Measurements from ENCODE around the gene HPS4. TPM values are rescaled to one million over a fixed set of nuclear protein-coding genes. Genes with fewer than 3 reads are reported as not detected.
"Not testable (repeated sequence)": the region's sequence is repeated elsewhere in the genome, so short reads cannot be mapped to it uniquely, and the experiment has no call there.

The HPS4 gene
- 11.7 TPM for total RNA-seq
- long read RNA-seq, partial matches to known transcripts: 7 of 15 reads
- long read RNA-seq, other reads (novel, unspliced or antisense): 6 of 15 reads

DNA sequence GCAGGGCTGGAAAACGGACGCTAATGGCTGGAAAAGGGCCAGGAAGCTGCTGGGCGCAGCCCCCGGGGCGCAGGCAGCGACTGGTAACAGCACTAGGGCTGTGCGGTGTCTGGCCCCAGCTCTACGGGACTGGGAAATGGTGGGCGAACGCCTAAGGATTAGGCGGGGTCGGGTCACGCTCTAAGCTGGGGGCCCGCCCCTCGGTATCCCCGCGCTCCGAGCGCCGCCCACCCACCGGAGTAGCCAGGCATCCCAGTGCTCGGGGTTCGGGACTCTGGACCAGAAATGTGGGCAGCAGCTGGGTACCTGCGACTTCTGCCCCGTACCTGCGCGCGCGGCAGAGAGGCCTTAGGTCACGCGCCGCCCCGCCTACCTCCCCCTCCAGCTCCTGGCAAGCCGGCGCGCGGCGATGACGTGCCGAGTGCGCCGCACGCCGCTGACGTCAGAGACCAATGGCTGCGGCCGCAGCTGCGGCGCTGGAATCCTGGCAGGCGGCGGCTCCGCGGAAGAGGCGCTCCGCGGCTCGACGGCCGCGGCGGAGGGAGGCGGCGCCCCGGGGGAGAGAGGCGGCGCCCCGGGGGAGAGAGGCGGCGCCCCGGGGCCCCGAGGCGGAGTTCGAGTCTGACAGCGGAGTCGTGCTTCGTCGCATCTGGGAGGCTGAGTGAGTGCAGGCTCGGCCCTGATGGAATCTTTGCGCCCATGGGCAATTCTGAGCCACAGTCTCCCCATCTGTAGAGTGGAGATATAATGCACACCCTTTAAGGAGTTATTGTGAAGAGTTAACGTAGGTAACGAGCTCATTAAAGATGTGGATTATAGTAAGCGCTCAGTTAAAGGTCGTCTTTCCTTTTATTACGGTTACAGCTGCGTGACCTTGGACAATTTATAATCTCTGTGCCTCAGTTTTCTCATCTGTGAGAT is at the start of gene HPS4, which contains the start of gene SRRD:
TSS of gene HPS4 (minus strand) at position 345 of the 921 bp plus-strand sequence. CDS start 2,021 bp downstream, outside the sequence.
TSS of gene SRRD (plus strand) at position 439 of the 921 bp plus-strand sequence. CDS start at position 453, 14 bp downstream.
- peak; percentile 90 for DNase-seq
- peak within 1 kb of the TSS; percentile 90 for H3K27ac ChIP-seq (replicated peaks)
- intact Hi-C loops (cut with micrococcal nuclease): no loop called here
- H3K9me3 ChIP-seq (replicated peaks): no peaks in the 10 kb centered on the region
- TF ChIP-seq, protein P1, sequence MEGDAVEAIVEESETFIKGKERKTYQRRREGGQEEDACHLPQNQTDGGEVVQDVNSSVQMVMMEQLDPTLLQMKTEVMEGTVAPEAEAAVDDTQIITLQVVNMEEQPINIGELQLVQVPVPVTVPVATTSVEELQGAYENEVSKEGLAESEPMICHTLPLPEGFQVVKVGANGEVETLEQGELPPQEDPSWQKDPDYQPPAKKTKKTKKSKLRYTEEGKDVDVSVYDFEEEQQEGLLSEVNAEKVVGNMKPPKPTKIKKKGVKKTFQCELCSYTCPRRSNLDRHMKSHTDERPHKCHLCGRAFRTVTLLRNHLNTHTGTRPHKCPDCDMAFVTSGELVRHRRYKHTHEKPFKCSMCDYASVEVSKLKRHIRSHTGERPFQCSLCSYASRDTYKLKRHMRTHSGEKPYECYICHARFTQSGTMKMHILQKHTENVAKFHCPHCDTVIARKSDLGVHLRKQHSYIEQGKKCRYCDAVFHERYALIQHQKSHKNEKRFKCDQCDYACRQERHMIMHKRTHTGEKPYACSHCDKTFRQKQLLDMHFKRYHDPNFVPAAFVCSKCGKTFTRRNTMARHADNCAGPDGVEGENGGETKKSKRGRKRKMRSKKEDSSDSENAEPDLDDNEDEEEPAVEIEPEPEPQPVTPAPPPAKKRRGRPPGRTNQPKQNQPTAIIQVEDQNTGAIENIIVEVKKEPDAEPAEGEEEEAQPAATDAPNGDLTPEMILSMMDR (IDR thresholded peaks at IDR 0.05; ENCODE audit: borderline replicate concordance): no peak
- H3K27me3 ChIP-seq (ENCODE audit: low read depth): no peaks in the 10 kb centered on the region
- peak within 1 kb of the TSS; percentile 83 for H3K4me3 ChIP-seq
- peaks cover 72% of the 10 kb centered on the region for H3K4me1 ChIP-seq
- H3K36me3 ChIP-seq: peaks cover 15% of the 10 kb centered on the region

DNA sequence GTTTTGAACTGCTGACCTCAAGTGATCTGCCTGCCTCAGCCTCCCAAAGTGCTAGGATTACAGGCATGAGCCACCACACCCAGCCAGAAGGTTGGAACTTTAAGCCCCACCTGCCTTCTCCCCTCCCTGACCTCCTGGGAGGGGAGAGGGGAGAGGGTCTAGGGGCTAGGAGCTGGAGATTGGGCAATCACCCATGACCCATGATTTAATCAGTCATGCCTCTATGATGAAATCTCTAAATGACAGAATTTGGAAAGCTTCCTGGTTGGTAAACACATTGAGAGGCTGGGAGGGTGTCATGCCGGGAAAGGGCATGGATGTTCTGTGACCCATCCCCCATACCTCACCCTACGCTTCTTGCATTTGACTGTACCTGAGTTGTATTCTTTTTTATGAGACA is 45.8 kb upstream of the HPS4 start:
- Histone ChIP-seq H3K27me3 (ENCODE audit: low read depth) (no peaks in the 10 kb centered on the region), H3K9me3 (replicated peaks) (no peaks in the 10 kb centered on the region), H3K27ac (replicated peaks) (peak overlapping the region; percentile 81), H3K36me3 (peaks cover 64% of the 10 kb centered on the region), H3K4me3 (no peak overlapping the region), H3K4me1 (peaks cover 49% of the 10 kb centered on the region)
- TF ChIP-seq, protein P1 (IDR thresholded peaks at IDR 0.05; ENCODE audit: borderline replicate concordance): no peak
- no peak for DNase-seq
- intact Hi-C loops (cut with micrococcal nuclease): no loop called here

DNA sequence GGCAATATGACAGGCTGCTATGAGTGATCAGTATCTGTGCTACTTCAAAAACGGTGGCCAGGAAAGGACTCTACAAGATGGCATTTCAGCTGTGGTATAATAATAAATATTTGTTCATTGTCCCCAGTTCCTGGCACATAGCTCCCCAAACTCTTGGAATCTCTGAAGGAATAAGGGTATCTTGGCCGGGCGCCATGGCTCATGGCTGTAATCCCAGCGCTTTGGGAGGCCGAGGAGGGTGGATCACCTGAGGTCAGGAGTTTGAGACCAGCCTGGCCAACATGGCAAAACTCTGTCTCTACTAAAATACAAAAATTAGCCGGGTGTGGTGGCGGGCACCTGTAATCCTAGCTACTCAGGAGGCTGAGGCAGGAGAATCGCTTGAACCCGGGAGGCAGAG is 44.9 kb upstream of the HPS4 start:
- intact Hi-C loops (cut with micrococcal nuclease); H3K9me3 ChIP-seq (replicated peaks); H3K4me3 ChIP-seq; DNase-seq; H3K27me3 ChIP-seq (ENCODE audit: low read depth): not testable (repeated sequence)
- peaks cover 45% of the 10 kb centered on the region for H3K4me1 ChIP-seq
- peaks cover 64% of the 10 kb centered on the region for H3K36me3 ChIP-seq
- peak overlapping the region; percentile 81 for H3K27ac ChIP-seq (replicated peaks)

DNA sequence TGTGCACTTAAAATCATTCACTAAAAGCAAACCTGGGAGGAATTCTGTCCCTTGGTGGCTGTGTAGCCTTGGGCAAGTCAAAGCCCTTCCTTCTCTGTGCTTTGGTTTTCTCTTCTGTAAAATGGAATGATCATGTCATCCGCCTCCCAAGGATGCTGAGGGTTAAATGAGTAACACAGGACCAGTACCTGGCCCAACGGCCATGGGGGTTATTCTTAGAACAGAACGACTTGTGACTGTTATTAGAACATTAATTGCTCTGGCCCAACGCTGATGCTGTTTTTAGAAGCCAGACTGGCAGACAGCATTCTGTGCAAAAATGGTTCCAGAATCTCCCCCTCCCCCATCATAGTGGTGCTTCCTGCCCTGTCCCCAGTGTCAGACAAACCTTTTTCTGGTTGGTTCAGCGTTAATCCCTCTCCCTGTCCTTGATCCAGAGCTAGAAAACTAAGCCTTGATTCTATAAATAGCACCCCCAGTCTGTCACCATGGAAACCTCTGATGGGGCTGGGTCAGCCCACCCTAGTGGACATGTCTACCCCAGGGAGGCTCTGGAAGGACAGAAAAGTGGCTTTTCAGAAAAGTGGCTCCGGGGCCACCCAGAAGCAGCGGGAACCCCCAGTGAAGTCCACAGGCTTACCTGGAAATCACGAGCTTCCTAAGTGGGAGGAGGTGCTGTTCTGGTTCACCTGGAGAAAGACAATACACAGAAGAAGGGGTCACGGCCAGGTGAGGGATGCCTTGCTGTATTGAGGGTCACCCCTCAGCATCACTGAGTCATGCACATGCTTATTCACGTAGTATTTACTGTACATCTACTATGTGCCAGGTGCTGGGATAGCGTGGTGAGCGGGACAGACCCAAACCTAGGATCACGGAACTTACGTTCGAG is 44.2 kb upstream of the HPS4 start:
- H3K27me3 ChIP-seq (ENCODE audit: low read depth): no peaks in the 10 kb centered on the region
- peak overlapping the region; percentile 23 for H3K4me3 ChIP-seq
- intact Hi-C loops (cut with micrococcal nuclease): no loop called here
- peaks cover 45% of the 10 kb centered on the region for H3K4me1 ChIP-seq
- peaks cover 61% of the 10 kb centered on the region for H3K36me3 ChIP-seq
- H3K27ac ChIP-seq (replicated peaks): peak overlapping the region; percentile 81
- TF ChIP-seq, protein P1 (IDR thresholded peaks at IDR 0.05; ENCODE audit: borderline replicate concordance): no peak
- H3K9me3 ChIP-seq (replicated peaks): no peaks in the 10 kb centered on the region
- peak; percentile 39 for DNase-seq

DNA sequence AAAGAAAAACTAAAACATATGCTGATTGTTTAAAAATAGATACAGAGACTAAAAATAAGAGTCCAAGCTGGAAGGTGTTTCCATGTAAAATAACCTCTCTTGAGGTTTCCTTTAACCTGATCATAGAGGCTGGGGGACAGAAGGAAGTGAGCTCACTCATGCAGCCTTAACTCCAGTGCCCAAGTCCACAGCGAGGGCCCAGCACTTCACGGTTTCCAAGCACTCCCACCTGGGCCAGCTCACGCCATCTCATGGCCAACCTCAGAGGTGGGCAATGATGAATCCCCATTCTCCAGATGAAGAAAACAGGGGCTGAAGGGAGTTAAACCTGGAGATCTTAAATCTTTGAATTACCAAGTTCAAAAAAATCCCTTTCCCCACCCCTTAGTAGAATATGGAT is 43.6 kb upstream of the HPS4 start:
- TF ChIP-seq, protein P1 (IDR thresholded peaks at IDR 0.05; ENCODE audit: borderline replicate concordance): no peak
- peak overlapping the region; percentile 81 for H3K27ac ChIP-seq (replicated peaks)
- H3K36me3 ChIP-seq: peaks cover 54% of the 10 kb centered on the region
- intact Hi-C loops (cut with micrococcal nuclease): no loop called here
- no peak for DNase-seq
- no peaks in the 10 kb centered on the region for H3K27me3 ChIP-seq (ENCODE audit: low read depth)
- H3K4me3 ChIP-seq: peak overlapping the region; percentile 23
- H3K4me1 ChIP-seq: peaks cover 45% of the 10 kb centered on the region
- H3K9me3 ChIP-seq (replicated peaks): no peaks in the 10 kb centered on the region

All from left ventricle myocardium inferior (tissue), 1 donor.